Vagina (tissue), 2 donors: ENCODE data around the gene GNAO1. TPM values are rescaled to one million over a fixed set of nuclear protein-coding genes. Genes with fewer than 3 reads are reported as not detected.

Experiments
- DNase-seq, 2 donors: peaks; one replicate each; pipeline ENCODE4 v3.0.0-alpha.2; 2017; ENCODE audit errors: extremely low spot score in 2 of 2
- H3K27ac ChIP-seq: fragments of 200-600 bp; sonication (generic); one replicate; pipeline ENCODE4 v1.5.1; 2019
- H3K27me3 ChIP-seq: fragments of 200-600 bp; sonication (generic); one replicate; pipeline ENCODE4 v1.5.1; 2019
- H3K36me3 ChIP-seq, 2 donors: fragments of 200-600 bp; sonication (generic); one replicate each; pipeline ENCODE4 v1.5.1; 2017 to 2019
- H3K4me1 ChIP-seq: fragments of 200-600 bp; sonication (generic); one replicate; pipeline ENCODE4 v1.5.1; 2019
- H3K4me3 ChIP-seq, 2 donors: fragments of 200-600 bp; sonication (generic); 1 replicate in 1 of 2; 2 replicates in 1 of 2; pipeline ENCODE4 v1.5.1; 2016 to 2019
- H3K9me3 ChIP-seq: fragments of 200-600 bp; sonication (generic); one replicate; pipeline ENCODE4 v1.5.1; 2019
- POLR2A ChIP-seq, 2 donors: fragments of 450-650 bp; IDR thresholded peaks; one replicate each; pipeline ENCODE4 v1.6.1; 2017; ENCODE audit warnings: antibody characterized with exemption in 2 of 2, mild to moderate bottlenecking in 2 of 2, moderate library complexity in 2 of 2
- POLR2AphosphoS5 ChIP-seq, 2 donors: sonication (generic); formaldehyde crosslinking; IDR thresholded peaks; one replicate each; pipeline ENCODE4 v1.9.0; 2017; ENCODE audit warnings: antibody characterized with exemption in 2 of 2, mild to moderate bottlenecking in 2 of 2, low read depth in 1 of 2; ENCODE audit not compliant: insufficient read depth in 1 of 2
- intact Hi-C: fragments of 100-400 bp; cut with DNase I; formaldehyde crosslinking; loops from one replicate; pipeline ENCODE4 v1.15.1; 2023
- total RNA-seq: library from RNA; depleted of rRNA; stranded (reverse); fragments of >200 nt; gene quantifications from one replicate; pipeline ENCODE4 v1.2.3, GENCODE V29; 2016
- TF ChIP-seq, protein P1 (sequence below), 3 experiments: fragments of 450-650 bp in 2 of 3; fragments of 200-600 bp in 1 of 3; sonication (generic) in 1 of 3; IDR thresholded peaks; one replicate each; pipeline ENCODE4 v1.5.1; 2017 to 2019; ENCODE audit warnings: antibody characterized with exemption in 3 of 3, mild to moderate bottlenecking in 2 of 3, moderate library complexity in 2 of 3

The GNAO1 gene
- total RNA-seq, 1 donor from 2014 or later, result 16.2 TPM

DNA sequence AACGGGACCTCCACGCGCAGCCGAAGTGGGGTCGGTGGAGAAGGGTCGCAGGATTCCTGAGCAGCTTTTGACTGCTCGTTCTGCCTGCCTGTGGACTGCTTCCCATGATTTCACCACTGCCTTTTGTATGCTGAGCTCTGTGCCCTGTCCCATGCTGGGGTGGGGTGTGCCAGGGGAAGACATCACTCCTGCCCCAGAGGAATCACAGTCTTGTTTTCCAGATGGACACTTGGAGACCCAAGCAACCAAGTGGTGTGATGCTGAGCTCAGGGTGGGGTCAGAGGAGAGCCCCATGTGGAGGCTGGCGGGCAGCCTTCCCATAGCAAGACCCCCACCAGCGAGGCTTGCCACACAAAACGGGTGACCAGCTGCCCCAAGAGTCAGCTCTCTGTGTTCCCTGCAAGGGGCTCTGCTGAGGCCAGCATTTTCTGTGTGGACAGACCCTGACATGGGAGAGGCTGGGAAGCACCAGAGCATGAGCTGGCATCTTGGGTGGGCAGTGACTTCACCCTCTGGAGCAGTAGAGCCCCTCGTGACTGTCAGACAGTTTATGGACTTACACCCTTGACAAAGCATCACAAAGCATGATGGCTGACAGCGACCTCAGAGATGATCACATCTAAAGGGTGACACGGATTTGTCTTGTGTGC, 111.9 kb downstream of the GNAO1 start:
- Histone ChIP-seq H3K27me3 (no peaks in the 10 kb centered on the region), H3K9me3 (no peaks in the 10 kb centered on the region), H3K4me1 (peaks cover 10% of the 10 kb centered on the region), H3K27ac (no peak overlapping the region), H3K36me3 (no peaks in the 10 kb centered on the region), H3K4me3 (no peak overlapping the region)
- intact Hi-C loops, result no loop called here
- DNase-seq, result no peak
- TF ChIP-seq POLR2AphosphoS5 (IDR thresholded peaks at IDR 0.05; ENCODE audit: insufficient read depth in 1 of 2, low read depth in 1 of 2), result no peak
- TF ChIP-seq, protein P1, sequence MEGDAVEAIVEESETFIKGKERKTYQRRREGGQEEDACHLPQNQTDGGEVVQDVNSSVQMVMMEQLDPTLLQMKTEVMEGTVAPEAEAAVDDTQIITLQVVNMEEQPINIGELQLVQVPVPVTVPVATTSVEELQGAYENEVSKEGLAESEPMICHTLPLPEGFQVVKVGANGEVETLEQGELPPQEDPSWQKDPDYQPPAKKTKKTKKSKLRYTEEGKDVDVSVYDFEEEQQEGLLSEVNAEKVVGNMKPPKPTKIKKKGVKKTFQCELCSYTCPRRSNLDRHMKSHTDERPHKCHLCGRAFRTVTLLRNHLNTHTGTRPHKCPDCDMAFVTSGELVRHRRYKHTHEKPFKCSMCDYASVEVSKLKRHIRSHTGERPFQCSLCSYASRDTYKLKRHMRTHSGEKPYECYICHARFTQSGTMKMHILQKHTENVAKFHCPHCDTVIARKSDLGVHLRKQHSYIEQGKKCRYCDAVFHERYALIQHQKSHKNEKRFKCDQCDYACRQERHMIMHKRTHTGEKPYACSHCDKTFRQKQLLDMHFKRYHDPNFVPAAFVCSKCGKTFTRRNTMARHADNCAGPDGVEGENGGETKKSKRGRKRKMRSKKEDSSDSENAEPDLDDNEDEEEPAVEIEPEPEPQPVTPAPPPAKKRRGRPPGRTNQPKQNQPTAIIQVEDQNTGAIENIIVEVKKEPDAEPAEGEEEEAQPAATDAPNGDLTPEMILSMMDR (IDR thresholded peaks at IDR 0.05), result no peak
- no peak for TF ChIP-seq POLR2A (IDR thresholded peaks at IDR 0.05)

DNA sequence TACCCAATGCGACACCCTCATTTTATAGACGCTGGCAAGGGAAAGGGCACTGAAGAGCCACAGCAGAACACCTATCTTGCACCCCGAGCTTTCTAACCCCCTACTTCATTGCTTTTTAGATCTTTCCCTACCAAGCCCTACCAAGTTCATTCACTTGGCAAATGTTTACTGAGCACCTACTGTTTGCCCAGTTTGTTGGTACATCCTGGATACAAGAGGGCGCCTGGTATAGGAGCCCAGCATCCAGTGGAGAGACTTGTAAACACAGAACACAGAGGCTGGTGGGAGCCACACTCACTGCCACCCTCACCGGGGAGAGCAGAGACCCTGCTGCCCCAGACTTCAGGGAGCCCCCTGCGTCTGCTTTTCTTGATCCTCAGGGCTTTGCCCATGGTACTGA, 112.6 kb downstream of the GNAO1 start:
- Histone ChIP-seq H3K4me3 (no peak overlapping the region), H3K27me3 (no peaks in the 10 kb centered on the region), H3K36me3 (no peaks in the 10 kb centered on the region), H3K9me3 (no peaks in the 10 kb centered on the region), H3K4me1 (peaks cover 9% of the 10 kb centered on the region), H3K27ac (no peak overlapping the region)
- intact Hi-C loops, result no loop called here
- TF ChIP-seq POLR2A (IDR thresholded peaks at IDR 0.05) (no peak), POLR2AphosphoS5 (IDR thresholded peaks at IDR 0.05; ENCODE audit: insufficient read depth in 1 of 2, low read depth in 1 of 2) (no peak)
- TF ChIP-seq, protein P1 (IDR thresholded peaks at IDR 0.05), result no peak
- no peak for DNase-seq

GRCh38 chr16:56305956-56306565, 114.8 kb downstream of the GNAO1 start:
- H3K4me1 ChIP-seq, result no peaks in the 10 kb centered on the region
- no peak overlapping the region for H3K4me3 ChIP-seq
- TF ChIP-seq POLR2A (IDR thresholded peaks at IDR 0.05) (no peak), POLR2AphosphoS5 (IDR thresholded peaks at IDR 0.05; ENCODE audit: insufficient read depth in 1 of 2, low read depth in 1 of 2) (no peak)
- TF ChIP-seq, protein P1 (IDR thresholded peaks at IDR 0.05), result no peak
- H3K36me3 ChIP-seq, result no peaks in the 10 kb centered on the region
- H3K27me3 ChIP-seq, result no peaks in the 10 kb centered on the region
- intact Hi-C loops, result no loop called here
- DNase-seq, result no peak
- no peaks in the 10 kb centered on the region for H3K9me3 ChIP-seq
- no peak overlapping the region for H3K27ac ChIP-seq

- H3K27ac ChIP-seq, result no peak overlapping the region
- intact Hi-C loops, result no loop called here
Measured at GRCh38 chr16:56306690-56307533, 115.6 kb downstream of the GNAO1 start.

More at GRCh38 chr16:56306690-56307533, 115.6 kb downstream of the GNAO1 start:
- no peak overlapping the region for H3K4me3 ChIP-seq
- TF ChIP-seq, protein P1 (IDR thresholded peaks at IDR 0.05), result no peak
- TF ChIP-seq POLR2AphosphoS5 (IDR thresholded peaks at IDR 0.05; ENCODE audit: insufficient read depth in 1 of 2, low read depth in 1 of 2), result no peak
- TF ChIP-seq POLR2A (IDR thresholded peaks at IDR 0.05), result no peak
- no peaks in the 10 kb centered on the region for H3K4me1 ChIP-seq
- H3K36me3 ChIP-seq, result no peaks in the 10 kb centered on the region
- no peaks in the 10 kb centered on the region for H3K27me3 ChIP-seq
- H3K9me3 ChIP-seq, result no peaks in the 10 kb centered on the region
- no peak for DNase-seq
